ENCODE data around the gene GRIA1.

DNA sequence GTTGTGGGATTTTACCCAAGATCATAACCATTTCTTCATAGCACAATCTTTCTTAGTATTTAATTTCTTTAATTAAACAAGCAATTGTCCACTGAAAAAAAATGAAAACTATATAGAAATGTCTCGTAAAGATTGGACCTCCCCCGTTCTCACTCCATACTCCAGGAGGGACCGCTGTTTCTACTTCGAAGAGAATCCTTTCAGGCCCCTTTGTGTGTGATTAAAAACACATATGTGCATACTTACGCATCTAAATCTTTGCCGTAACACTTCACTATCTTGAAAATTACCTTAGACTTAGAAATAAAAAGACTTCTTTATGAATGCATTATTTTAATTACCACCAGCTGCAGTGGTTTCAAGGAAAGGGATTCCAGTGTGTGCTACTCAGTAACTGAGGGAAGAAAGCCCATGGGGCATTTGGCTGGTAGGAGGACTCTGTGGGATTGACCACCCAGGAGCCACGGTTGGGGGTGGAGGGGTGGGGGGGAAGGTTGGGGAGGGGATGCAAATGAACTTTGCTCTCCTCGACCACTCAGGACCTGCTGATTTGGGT, 339.1 kb downstream of the GRIA1 start:
- TF ChIP-seq, protein P1, sequence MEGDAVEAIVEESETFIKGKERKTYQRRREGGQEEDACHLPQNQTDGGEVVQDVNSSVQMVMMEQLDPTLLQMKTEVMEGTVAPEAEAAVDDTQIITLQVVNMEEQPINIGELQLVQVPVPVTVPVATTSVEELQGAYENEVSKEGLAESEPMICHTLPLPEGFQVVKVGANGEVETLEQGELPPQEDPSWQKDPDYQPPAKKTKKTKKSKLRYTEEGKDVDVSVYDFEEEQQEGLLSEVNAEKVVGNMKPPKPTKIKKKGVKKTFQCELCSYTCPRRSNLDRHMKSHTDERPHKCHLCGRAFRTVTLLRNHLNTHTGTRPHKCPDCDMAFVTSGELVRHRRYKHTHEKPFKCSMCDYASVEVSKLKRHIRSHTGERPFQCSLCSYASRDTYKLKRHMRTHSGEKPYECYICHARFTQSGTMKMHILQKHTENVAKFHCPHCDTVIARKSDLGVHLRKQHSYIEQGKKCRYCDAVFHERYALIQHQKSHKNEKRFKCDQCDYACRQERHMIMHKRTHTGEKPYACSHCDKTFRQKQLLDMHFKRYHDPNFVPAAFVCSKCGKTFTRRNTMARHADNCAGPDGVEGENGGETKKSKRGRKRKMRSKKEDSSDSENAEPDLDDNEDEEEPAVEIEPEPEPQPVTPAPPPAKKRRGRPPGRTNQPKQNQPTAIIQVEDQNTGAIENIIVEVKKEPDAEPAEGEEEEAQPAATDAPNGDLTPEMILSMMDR (IDR thresholded peaks at IDR 0.05): no peak
- no peak for TF ChIP-seq POLR2A (IDR thresholded peaks at IDR 0.05)
